Bronchial epithelial cell (primary cell): ENCODE results near the gene VAV3. TPM values are rescaled to one million over a fixed set of nuclear protein-coding genes. Genes with fewer than 3 reads are reported as not detected.
A peak's percentile ranks its signal among the peaks of the same experiment; 100 is the strongest.

ENCODE experiments used
- DNase-seq: peaks from one replicate; pipeline ENCODE4 v3.0.0-alpha.2; 2010; ENCODE audit warnings: low read depth
- FAIRE-seq: peaks from 2 replicates; lab custom pipeline; 2011; peaks lifted over from hg19 to GRCh38; lab: Jason Lieb, UNC
- H3K27me3 ChIP-seq: 2 replicates; pipeline ENCODE4 v1.5.1; 2011; ENCODE audit warnings: low read length; ENCODE audit not compliant: control insufficient read depth, insufficient read depth
- H3K36me3 ChIP-seq: 2 replicates; pipeline ENCODE4 v1.5.1; 2011; ENCODE audit warnings: low read length; ENCODE audit not compliant: control insufficient read depth, insufficient read depth
- H3K4me3 ChIP-seq: 2 replicates; pipeline ENCODE4 v1.5.1; 2011; ENCODE audit warnings: mild to moderate bottlenecking, low read depth, low read length, control low read depth
- CTCF ChIP-seq: IDR thresholded peaks from 2 replicates; pipeline ENCODE4 v1.5.1; 2011; ENCODE audit warnings: mild to moderate bottlenecking, moderate library complexity, low read length, control low read depth, inconsistent platforms; ENCODE audit not compliant: insufficient read depth, severe bottlenecking
- total RNA-seq: library from RNA; depleted of rRNA; stranded (reverse); fragments of >200 nt; gene quantifications from 2 replicates; pipeline ENCODE4 v1.2.1, GENCODE V29; 2014

The VAV3 gene
- total RNA-seq, 1 donor from 2014 or later, result 10.5 TPM

GRCh38 chr1:107824946-107825345 is 140.0 kb downstream of the VAV3 start:
- Histone ChIP-seq H3K36me3 (no peaks in the 10 kb centered on the region), H3K27me3 (no peaks in the 10 kb centered on the region), H3K4me3 (no peak overlapping the region)
- FAIRE-seq, result no peak
- no peak for TF ChIP-seq CTCF
- no peak for DNase-seq

DNA sequence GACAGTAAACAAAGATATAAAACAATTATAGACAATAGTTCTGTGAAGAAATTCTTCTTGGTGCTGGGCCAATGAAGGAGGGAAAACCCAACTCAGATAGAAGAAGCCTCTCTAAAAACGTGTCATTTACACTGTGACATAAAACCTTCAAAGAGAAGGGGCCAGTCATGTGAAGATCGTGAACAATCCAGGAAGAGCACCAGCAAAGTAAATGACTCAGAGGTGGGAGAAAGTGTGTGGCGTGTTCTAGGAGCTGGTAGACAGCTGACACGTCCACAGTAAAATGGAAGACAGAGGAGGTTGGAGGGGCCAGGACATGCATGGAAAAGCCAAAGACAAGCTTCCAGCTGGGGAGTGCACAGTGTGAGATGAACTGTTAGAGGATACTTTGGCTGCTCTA is 143.6 kb downstream of the VAV3 start:
- DNase-seq (no peak), FAIRE-seq (no peak)
- H3K4me3 ChIP-seq, result no peak overlapping the region
- no peaks in the 10 kb centered on the region for H3K36me3 ChIP-seq
- TF ChIP-seq CTCF, result no peak
- H3K27me3 ChIP-seq, result no peaks in the 10 kb centered on the region

- FAIRE-seq (no peak), DNase-seq (peak; percentile 69)
- Histone ChIP-seq H3K4me3 (no peak overlapping the region), H3K27me3 (no peaks in the 10 kb centered on the region), H3K36me3 (no peaks in the 10 kb centered on the region)
- TF ChIP-seq CTCF, result no peak
Measured at GRCh38 chr1:107820801-107821200, 144.2 kb downstream of the VAV3 start.

GRCh38 chr1:107817935-107818334 is 147.0 kb downstream of the VAV3 start:
- TF ChIP-seq CTCF, result no peak
- no peak for DNase-seq
- no peak for FAIRE-seq

DNA sequence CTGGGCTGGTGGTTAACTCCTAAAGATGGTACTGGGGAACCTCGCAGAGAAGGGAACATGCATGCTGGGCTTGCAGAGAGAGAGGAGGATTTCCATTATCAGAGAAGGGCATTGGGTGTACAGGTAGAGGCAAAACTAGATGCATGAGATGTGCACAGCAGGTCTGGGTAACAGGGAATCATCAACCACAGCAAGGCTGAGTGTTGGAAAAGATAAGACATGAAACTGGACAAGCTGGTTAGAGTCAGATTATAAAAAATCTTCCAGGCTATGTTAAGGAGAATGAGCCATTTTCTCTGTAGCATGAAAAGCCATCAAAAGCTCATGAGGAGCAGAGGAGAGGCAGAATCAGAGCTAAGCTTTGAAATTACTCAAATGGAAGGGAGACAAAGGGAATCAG is 147.8 kb downstream of the VAV3 start:
- no peak overlapping the region for H3K4me3 ChIP-seq
- no peak for TF ChIP-seq CTCF
- FAIRE-seq (no peak), DNase-seq (no peak)
- no peaks in the 10 kb centered on the region for H3K36me3 ChIP-seq
- no peaks in the 10 kb centered on the region for H3K27me3 ChIP-seq

More at GRCh38 chr1:107817935-107818334, 147.0 kb downstream of the VAV3 start:
- H3K4me3 ChIP-seq, result no peak overlapping the region
- no peaks in the 10 kb centered on the region for H3K27me3 ChIP-seq
- no peaks in the 10 kb centered on the region for H3K36me3 ChIP-seq

DNA sequence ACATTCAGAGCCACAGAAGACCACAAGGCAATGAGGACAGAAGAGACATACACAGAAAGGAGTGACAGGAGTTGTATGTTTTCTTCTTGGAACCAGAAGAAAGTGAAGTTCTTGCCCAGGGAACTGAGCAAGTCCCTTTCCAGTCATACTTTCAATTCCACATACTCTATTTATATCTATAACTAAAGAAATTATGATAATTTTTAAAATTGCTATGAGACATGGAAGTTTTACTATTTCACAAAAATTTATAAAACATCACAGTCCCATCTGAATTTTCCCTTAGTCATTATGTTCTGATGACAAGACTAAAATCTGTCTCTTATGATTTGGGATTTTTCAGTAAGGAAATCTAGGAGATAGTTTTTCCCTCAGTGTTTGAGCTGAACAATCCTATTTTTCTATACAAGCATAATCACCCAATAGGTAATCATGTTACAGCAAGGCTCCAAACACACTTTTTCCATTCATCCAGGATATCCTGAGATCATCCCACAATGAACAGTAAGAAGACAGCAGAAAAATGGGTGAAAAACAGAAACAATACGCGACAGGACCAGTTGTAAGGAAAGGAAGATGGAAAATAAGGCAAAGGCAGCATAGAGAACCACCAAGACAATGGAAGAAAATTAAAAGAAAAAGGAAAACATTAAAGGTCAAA is 154.6 kb downstream of the VAV3 start:
- DNase-seq, result no peak
- no peak for TF ChIP-seq CTCF
- Histone ChIP-seq H3K27me3 (no peaks in the 10 kb centered on the region), H3K4me3 (no peak overlapping the region), H3K36me3 (no peaks in the 10 kb centered on the region)
- no peak for FAIRE-seq
